GM18499 (cell line): ENCODE data around the gene MNT.

Experiments
- ATAC-seq: cut with Tn5 transposase; IDR thresholded peaks from one replicate; pipeline ENCODE4 v1.9.1; 2021; ENCODE audit warnings: moderate number of reproducible peaks; ENCODE audit not compliant: insufficient read depth, unreplicated experiment

The MNT gene

DNA sequence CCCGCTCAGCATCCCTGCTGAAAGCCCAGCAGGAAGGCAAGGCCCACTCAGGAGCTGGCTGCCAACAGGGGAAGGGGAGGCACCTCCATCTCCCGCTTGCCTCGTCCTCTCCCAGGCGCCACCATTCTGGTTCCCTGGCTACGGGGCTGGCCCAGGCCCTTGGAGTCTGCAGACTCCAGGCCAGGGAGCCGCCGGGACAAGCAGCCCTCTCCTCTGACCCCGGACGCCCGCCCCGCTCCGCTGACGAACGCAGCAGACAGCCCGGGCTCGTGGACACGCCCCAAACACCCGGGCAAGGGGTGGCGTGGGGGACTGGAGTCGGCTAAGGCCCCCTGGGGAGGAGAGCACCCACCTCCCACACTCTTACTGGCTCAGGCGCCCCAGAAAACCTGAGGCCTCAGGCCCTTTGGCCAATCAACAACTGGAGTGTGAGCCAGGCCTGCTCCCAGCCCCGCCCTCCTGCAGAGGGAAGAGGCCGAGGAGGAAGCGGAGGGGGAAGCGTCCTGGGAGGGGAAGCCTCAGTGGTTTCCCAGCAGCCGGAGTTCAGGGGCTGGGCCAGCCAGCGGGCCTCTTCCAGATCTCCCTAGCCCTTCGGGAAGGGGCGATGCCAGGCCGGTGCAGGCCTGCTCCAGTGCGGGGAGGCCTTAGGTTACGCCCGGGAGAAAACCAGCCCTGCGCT, 4.2 kb downstream of the MNT start:
- ATAC-seq: no peak

- ATAC-seq: no peak
Observed at GRCh38 chr17:2396192-2396567, 4.7 kb downstream of the MNT start.

DNA sequence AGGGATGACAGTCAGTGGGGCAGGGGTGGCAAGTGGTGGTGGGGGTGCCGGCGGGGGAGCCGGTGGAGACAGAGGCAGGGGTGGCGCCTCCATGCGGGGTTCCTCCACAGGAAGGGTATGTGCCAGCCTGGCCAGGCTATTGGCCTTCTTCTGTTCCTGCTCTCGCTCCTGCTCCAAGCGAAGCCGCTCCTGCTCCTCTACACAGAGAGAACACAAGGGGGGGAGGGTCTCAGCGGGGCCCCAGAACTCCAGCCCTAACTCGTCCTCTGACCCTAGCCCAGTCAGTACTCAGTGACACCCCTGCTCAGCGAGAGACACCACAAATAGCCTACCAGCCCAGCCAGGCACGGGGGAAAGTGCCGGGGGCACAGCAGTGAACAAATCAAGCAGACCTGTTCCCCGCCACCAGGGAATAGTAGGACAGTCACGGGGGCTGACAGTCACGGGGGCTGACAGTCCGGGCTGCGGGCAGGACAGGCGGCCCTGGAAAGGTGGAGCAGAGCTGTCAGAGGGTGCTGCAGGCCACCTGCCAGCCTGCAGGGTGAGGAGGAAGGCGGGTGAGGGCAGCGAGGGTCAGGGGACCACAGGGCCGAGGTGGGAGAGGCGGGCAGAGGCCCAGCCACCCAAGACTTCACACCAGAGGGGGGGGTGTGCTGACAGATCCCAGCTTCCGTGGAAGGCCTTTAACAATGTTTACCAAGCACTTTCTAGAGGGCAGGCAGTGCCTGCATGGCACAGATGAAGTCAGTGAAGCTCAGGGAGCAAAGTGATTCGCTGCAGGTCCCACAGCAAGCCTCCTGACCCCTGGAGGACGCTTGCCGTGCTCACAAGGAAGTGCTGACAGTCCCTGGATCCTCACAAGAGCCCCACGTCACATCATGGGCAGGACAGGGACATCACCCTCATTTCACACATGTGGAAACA, 5.3 kb downstream of the MNT start:
- ATAC-seq: no peak

DNA sequence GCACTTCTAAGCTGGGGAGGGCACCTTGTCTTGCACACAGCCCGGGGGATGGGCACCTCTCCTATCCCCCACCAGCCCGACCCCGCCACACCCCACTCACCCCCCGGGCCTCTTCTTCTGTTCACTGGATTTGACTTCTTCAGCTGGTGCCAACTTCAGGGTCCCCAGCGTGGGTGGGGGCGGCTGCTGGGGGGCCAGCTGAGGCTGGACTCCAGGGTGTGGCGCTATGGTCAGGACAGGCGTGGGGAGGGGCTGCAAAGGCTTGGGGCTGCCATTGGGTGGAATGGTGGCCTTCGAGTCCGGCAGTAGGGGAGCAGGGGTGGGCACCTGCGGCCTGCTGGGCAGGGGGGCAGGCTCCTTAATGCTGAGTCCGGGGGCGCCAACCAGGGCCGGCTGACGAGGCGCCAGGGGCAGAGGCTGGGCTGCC, 6.1 kb downstream of the MNT start:
- no peak for ATAC-seq

- ATAC-seq: no peak
Observed at GRCh38 chr17:2393954-2394749, 6.7 kb downstream of the MNT start.

- peak; percentile 12 for ATAC-seq
Observed at GRCh38 chr17:2393174-2393953, 7.5 kb downstream of the MNT start.

GRCh38 chr17:2392252-2393173, 8.3 kb downstream of the MNT start:
- peak; percentile 26 for ATAC-seq

- ATAC-seq: no peak
Observed at GRCh38 chr17:2391597-2392251, 9.1 kb downstream of the MNT start.

DNA sequence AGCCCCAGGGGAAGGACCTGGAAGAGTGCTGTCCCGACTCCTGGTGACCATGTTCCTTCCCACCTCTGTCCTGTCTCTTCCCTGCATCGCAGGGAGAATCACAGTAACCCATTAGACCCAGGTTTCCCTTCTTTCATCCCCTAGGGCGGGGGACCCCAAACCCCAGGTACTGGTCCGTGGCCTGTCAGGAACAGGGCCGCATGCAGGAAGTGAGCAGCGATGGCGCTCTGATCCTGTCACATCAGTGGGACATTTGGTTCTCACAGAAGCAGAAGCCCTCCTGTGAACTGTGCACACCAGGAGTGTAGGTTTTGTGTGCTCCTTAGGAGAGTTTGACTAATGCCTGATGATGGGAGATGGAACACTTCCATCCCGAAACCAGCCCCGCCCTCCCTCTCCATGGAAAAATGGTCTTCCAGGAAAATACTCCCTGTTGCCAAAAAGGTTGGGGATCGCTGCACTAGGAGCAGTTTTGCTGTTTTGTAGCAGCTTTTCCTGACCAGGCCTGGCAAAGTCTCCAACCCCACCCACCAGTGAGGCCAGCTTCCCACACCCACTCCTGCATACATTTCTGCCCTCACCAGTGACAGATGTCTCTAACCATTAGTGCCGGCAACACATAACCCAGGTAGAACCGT, 10.5 kb downstream of the MNT start:
- no peak for ATAC-seq

DNA sequence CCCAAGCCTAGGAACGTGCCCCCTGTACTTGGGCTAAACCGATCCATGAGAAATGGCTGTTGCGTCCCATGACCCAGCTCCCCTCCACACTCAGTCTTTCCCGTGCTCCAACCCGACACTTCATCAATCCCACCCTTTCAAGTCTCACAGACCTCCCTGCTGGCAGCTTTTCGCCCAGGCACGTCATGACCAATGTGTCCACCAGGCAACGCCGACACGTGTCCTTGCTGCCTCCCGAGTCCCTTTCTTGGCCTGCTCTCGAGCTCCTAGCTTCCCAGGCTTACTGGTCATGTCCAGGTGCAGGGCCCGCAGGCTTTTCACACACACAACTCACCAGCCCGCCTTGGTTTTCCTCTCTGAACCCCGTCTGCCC, 12.2 kb downstream of the MNT start:
- ATAC-seq: no peak

DNA sequence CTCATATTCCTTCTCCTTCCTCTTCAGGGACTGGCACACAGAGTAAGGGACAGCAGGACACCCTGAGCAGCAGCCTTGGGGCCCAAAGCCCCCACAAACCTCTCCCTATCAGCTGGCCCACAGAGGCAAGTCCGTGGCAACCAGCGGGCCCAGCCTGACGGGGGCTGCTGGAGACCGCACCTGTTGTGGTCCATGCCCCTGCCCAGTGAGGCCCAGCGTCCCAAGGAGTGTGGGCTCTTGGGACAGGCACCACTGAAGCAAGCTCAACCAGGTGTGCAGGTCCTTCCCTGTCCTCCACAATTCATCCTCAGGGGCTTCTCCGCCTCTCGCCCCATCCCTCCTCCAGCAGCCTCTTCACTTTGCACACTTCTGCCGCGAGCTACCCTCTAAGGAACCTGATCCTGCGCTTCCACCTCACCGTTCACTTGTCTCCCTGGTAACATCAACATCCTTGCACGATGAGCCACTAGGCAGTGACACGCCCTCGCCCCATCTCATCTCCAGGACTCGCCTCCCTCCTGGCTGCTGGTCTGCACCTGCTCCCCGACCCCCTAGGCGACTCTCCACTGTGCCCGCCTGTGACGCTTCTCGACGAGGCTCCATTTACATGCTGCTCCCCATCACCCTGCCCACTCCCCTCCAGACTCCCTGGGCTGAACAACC, 12.7 kb downstream of the MNT start:
- ATAC-seq: no peak

DNA sequence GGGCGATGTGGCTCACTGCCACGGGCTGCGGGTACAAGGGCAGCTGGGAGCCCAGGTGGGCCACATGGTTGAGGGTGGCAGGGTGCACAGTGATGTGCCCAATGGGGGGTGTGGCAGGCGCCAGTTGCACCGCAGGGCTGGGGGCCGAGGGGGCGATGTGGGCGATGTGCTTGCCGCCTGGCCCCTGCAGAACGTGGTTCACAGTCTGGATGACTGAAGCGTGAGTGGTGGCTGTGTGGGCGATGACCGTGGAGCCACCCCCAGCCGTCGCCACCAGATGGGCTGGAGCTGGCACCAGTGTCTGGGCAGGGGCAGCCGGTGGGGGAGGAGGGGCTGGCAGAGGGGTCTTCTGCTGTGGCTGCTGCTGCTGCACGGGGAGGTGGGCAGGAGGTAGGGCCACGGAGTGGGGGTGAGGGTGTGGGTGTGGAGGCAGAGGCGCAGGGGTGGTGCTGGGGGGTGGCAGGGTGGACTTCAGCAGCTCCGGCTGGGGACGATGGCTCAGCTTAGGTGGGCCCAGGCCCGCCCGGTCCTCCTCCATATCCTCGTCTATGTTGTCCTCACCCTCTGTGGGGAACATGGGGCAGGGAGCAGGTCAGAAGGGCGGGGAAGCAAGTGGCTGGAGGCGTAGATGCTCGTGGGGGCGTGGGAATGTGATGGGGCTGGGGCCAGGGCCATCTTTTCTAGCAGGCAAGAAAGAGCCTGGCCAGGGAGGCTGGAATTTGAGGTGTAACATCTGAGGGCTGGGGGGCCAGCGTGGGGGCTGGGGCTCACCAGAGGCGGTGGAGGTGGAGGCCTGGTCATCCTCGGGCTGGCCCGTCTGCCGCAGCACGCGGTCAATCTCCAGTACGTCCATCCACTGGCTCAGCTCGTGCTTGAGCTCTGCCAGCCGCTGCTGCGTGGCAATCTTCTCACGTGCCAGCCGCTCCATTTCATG, 13.5 kb downstream of the MNT start:
- no peak for ATAC-seq

- no peak for ATAC-seq
Observed at GRCh38 chr17:2386400-2387085, 14.3 kb downstream of the MNT start.

DNA sequence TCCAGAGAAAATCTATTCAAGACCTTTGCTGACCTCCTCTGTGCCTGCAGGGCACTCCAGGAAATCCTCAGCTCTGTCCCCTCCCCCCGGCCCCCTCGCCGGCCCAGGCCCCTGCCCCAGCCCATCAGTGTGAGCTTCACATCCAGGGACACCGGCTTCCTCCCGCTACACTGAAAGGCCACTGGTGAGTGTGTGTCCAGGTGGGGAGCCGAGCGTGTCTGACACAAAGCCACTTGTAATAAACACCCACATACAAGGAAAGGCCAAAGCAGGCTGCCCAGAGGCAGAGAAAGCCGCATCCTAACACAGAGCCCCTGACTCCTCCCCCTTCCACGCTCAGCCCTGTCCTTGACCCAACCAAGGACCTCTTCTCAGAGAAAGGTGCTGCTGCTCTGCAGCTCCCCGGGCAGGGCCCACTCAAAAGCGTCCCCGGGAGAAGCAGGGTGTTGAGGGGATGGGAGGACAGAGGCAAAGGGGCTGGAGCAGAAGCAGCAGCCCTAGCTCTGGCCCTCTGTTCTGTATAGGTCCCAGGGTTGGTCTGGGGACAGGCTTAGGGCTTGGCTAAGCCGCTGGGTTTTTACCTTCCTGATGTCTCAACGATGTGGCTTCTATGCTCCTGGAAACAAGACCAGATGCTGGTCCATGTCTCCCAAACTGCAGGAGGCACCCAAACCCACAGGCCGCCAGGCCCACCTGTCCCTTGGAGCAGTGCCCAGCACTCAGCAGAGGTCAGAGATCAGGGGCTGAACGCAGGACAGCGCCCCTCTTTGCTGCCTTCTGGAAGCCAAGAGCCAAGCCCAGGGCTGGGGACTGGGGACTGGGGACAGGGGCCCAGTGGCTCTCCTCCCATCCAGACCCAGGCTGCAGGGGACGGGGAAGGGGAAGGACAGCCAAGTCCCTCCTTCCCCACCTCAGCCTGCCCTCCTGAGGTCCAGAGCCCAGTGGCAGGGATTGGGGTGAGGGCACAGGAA, 15.3 kb downstream of the MNT start:
- ATAC-seq: no peak
